ENCODE measurements around the gene FBXL12. TPM values are rescaled to one million over a fixed set of nuclear protein-coding genes. Genes with fewer than 3 reads are reported as not detected.
A peak's percentile ranks its signal among the peaks of the same experiment; 100 is the strongest.
"Not testable (repeated sequence)": the region's sequence is repeated elsewhere in the genome, so short reads cannot be mapped to it uniquely, and the experiment has no call there.

Gene FBXL12
- total RNA-seq, 4 donors from 2014 or later, result 39.8 to 87.9 (median 70.8) TPM

DNA sequence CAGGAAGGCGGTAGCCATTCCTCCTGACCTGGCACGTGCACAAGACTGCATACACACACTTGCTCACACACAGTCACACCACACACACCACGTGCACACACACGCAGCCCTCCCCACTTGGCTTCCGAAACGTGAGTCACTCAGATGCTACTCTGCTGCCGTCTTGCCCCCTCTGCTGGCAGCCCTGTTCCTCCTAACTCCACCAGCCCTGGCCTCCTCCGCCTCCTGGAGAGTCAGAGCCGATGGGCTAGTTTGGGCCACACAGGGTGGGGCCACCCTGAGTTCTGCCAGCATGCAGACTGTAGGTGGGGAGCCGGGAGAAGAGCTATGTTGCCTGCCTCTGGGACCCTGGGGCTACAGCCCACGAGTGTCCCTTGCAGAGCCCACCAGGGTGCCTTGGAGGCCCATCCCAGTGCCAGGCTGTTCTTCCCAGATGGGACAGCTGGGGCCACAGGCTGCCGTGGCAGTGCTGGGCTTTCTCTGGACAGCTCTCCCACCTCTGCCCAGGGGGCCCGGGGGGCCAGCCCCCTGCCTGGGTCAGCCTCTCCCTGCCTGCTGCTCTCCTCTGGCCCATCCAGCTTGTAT is 28.3 kb upstream of the FBXL12 start:
- Histone ChIP-seq H3K27ac (no peak overlapping the region), H3K36me3 (peaks cover 0 to 65% (median 0%) of the 10 kb centered on the region in 3 donors), H3K4me3 (no peak overlapping the region), H3K27me3 (no peaks in the 10 kb centered on the region), H3K9me3 (no peaks in the 10 kb centered on the region), H3K4me1 (no peaks in the 10 kb centered on the region)
- peak in 1 of 3 donors; percentile 51 for DNase-seq
- TF ChIP-seq POLR2A (IDR thresholded peaks at IDR 0.05) (no peak), CTCF (IDR thresholded peaks at IDR 0.05) (peak in 1 of 6 experiments; percentile 21)

GRCh38 chr19:9843626-9844273 is 24.9 kb upstream of the FBXL12 start:
- not testable (repeated sequence) for DNase-seq, H3K9me3 ChIP-seq, H3K27ac ChIP-seq, H3K4me3 ChIP-seq, H3K27me3 ChIP-seq, H3K4me1 ChIP-seq
- H3K36me3 ChIP-seq, result peaks cover 0 to 85% (median 0%) of the 10 kb centered on the region in 3 donors

GRCh38 chr19:9842834-9843625 is 24.2 kb upstream of the FBXL12 start:
- TF ChIP-seq POLR2A (IDR thresholded peaks at IDR 0.05) (no peak), CTCF (IDR thresholded peaks at IDR 0.05) (no peak)
- H3K27me3 ChIP-seq, result no peaks in the 10 kb centered on the region
- no peak for DNase-seq
- peaks cover 0 to 85% (median 0%) of the 10 kb centered on the region in 3 donors for H3K36me3 ChIP-seq
- H3K4me3 ChIP-seq, result no peak overlapping the region
- H3K27ac ChIP-seq, result no peak overlapping the region
- no peaks in the 10 kb centered on the region for H3K4me1 ChIP-seq
- no peaks in the 10 kb centered on the region for H3K9me3 ChIP-seq

DNA sequence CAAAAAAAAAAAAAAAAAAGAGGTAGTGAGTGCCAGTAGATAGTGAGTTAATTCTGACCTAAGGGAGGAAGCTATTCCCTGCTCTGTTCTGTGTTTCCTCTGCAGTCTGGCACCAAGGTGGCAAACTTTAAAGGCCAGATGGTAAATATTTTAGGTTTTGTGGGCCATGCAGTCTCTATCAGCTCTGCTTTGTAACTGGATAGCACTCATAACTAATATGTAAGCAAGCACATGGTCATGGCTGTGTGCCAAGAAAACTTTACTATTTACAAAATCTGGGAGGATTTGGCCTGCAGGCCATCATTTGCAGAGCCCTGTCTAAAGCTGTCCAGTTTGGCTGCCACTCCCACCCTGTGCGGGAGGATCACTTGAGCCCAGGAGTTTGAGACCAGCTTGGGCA is 20.5 kb upstream of the FBXL12 start:
- Histone ChIP-seq H3K4me3 (no peak overlapping the region), H3K27ac (no peak overlapping the region), H3K27me3 (no peaks in the 10 kb centered on the region), H3K36me3 (peaks cover 0 to 62% (median 0%) of the 10 kb centered on the region in 3 donors), H3K9me3 (no peaks in the 10 kb centered on the region), H3K4me1 (peaks cover 0 to 17% (median 7%) of the 10 kb centered on the region in 4 donors)
- no peak for DNase-seq
- TF ChIP-seq POLR2A (IDR thresholded peaks at IDR 0.05) (no peak), CTCF (IDR thresholded peaks at IDR 0.05) (no peak)

- Histone ChIP-seq H3K4me1 (peaks cover 0 to 17% (median 7%) of the 10 kb centered on the region in 4 donors), H3K36me3 (peaks cover 0 to 52% (median 0%) of the 10 kb centered on the region in 3 donors), H3K4me3 (no peak overlapping the region), H3K27ac (no peak overlapping the region), H3K27me3 (no peaks in the 10 kb centered on the region), H3K9me3 (no peaks in the 10 kb centered on the region)
- TF ChIP-seq CTCF (IDR thresholded peaks at IDR 0.05), result no peak
- TF ChIP-seq POLR2A (IDR thresholded peaks at IDR 0.05), result no peak
- DNase-seq, result no peak
These were observed 19.4 kb upstream of the FBXL12 start for GRCh38 chr19:9838324-9838723.

DNA sequence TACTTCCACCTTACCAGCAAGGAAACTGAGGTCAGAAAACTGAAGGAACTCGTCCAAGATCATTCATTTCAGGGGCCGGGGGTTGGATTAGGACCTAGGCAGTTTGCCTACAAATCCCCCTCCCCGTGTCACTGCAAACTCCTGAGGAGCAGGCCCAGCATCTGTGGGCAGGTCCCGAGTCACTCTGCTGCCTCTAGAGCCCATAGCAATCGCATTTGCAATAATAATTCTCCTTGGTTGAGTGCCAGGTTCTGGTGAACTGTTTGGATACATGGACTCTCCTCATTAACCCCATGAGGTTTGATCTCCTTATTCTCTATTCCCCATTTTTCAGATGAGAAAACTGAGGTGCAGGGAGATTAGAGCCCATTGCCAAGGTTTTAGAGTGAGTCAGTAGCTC is 17.1 kb upstream of the FBXL12 start:
- H3K27me3 ChIP-seq, result no peaks in the 10 kb centered on the region
- H3K9me3 ChIP-seq, result no peaks in the 10 kb centered on the region
- peaks cover 0 to 17% (median 7%) of the 10 kb centered on the region in 4 donors for H3K4me1 ChIP-seq
- no peak for TF ChIP-seq POLR2A (IDR thresholded peaks at IDR 0.05)
- no peak for TF ChIP-seq CTCF (IDR thresholded peaks at IDR 0.05)
- peak overlapping the region; percentile 90 to 100 (median 94) for H3K4me3 ChIP-seq
- no peak for DNase-seq
- peaks cover 0 to 29% (median 0%) of the 10 kb centered on the region in 3 donors for H3K36me3 ChIP-seq
- no peak overlapping the region for H3K27ac ChIP-seq

Data from Peyer's patch (tissue), 4 donors.